ENCODE data around the gene UBR3.
"Not testable (repeated sequence)": the region's sequence is repeated elsewhere in the genome, so short reads cannot be mapped to it uniquely, and the experiment has no call there.

UBR3 gene

GRCh38 chr2:169820101-169820500 is 7.2 kb upstream of the UBR3 start:
- FAIRE-seq; DNase-seq (ENCODE audit: insufficient read length, low spot score): not testable (repeated sequence)

GRCh38 chr2:169822036-169822435 is 5.2 kb upstream of the UBR3 start:
- no peak for FAIRE-seq
- no peak for DNase-seq (ENCODE audit: insufficient read length, low spot score)

GRCh38 chr2:169822785-169823392 is 4.4 kb upstream of the UBR3 start:
- DNase-seq (ENCODE audit: insufficient read length, low spot score) (no peak), FAIRE-seq (no peak)

- no peak for FAIRE-seq
- no peak for DNase-seq (ENCODE audit: insufficient read length, low spot score)
These were observed 3.3 kb upstream of the UBR3 start for GRCh38 chr2:169823996-169824372.

- FAIRE-seq = peak; percentile 49
- DNase-seq (ENCODE audit: insufficient read length, low spot score) = peak; percentile 76
These were observed 2.6 kb upstream of the UBR3 start, which contains the start of gene METTL5 for GRCh38 chr2:169824373-169825333. METTL5 (minus strand) TSS chr2:169824905; CDS start chr2:169824597, 308 bp downstream.

- peak; percentile 64 for FAIRE-seq
- DNase-seq (ENCODE audit: insufficient read length, low spot score) = peak; percentile 48
These were observed 1.0 kb downstream of the UBR3 start for GRCh38 chr2:169828141-169828811.

GRCh38 chr2:169834401-169834800 is 7.1 kb downstream of the UBR3 start:
- FAIRE-seq = no peak

GRCh38 chr2:169838743-169839489 is 11.7 kb downstream of the UBR3 start:
- no peak for FAIRE-seq

More at GRCh38 chr2:169834401-169834800, 7.1 kb downstream of the UBR3 start:
- DNase-seq (ENCODE audit: insufficient read length, low spot score) = no peak

GRCh38 chr2:169839954-169840746 is 12.9 kb downstream of the UBR3 start:
- no peak for FAIRE-seq
- DNase-seq (ENCODE audit: insufficient read length, low spot score) = no peak

More at GRCh38 chr2:169838743-169839489, 11.7 kb downstream of the UBR3 start:
- no peak for DNase-seq (ENCODE audit: insufficient read length, low spot score)

- FAIRE-seq (no peak), DNase-seq (ENCODE audit: insufficient read length, low spot score) (no peak)
These were observed 13.5 kb downstream of the UBR3 start for GRCh38 chr2:169840747-169841142.

GRCh38 chr2:169841625-169842024 is 14.4 kb downstream of the UBR3 start:
- not testable (repeated sequence) for DNase-seq (ENCODE audit: insufficient read length, low spot score); FAIRE-seq

GRCh38 chr2:169845016-169845415 is 17.8 kb downstream of the UBR3 start:
- DNase-seq (ENCODE audit: insufficient read length, low spot score) (no peak), FAIRE-seq (no peak)

- not testable (repeated sequence) for DNase-seq (ENCODE audit: insufficient read length, low spot score)
These were observed 21.9 kb downstream of the UBR3 start for GRCh38 chr2:169848959-169849693.

GRCh38 chr2:169849710-169850109 is 22.5 kb downstream of the UBR3 start:
- FAIRE-seq = no peak
- DNase-seq (ENCODE audit: insufficient read length, low spot score) = no peak

More at GRCh38 chr2:169848959-169849693, 21.9 kb downstream of the UBR3 start:
- not testable (repeated sequence) for FAIRE-seq

- FAIRE-seq = no peak
- DNase-seq (ENCODE audit: insufficient read length, low spot score) = no peak
These were observed 25.9 kb downstream of the UBR3 start for GRCh38 chr2:169853041-169853668.

GRCh38 chr2:169855281-169856258 is 28.3 kb downstream of the UBR3 start:
- FAIRE-seq; DNase-seq (ENCODE audit: insufficient read length, low spot score): not testable (repeated sequence)

- DNase-seq (ENCODE audit: insufficient read length, low spot score) = no peak
- no peak for FAIRE-seq
These were observed 32.2 kb downstream of the UBR3 start for GRCh38 chr2:169859423-169859822.
